OCI-LY1 (cell line): Measurements from ENCODE around the gene ADAMTS7.

ENCODE experiments used
- CTCF ChIP-seq: fragments of 200-600 bp; sonication (generic), shearing (Covaris generic); IDR thresholded peaks from 2 replicates; pipeline ENCODE4 v1.5.1; 2017; ENCODE audit warnings: mild to moderate bottlenecking, antibody characterized with exemption, low read length, moderate library complexity, mixed read lengths
- EZH2 ChIP-seq: fragments of 200-600 bp; sonication (generic), shearing (Covaris generic); IDR thresholded peaks from 2 replicates; pipeline ENCODE4 v1.8.0; 2017; ENCODE audit warnings: borderline replicate concordance, mixed run types, mild to moderate bottlenecking, antibody characterized with exemption, low read length, moderate library complexity, mixed read lengths

GRCh38 chr15:78838489-78838888 lies 27.2 kb upstream of the ADAMTS7 start:
- TF ChIP-seq CTCF (no peak), EZH2 (no peak)
